Ureter (tissue), 1 donor: Measurements from ENCODE around the gene SDC4. TPM values are rescaled to one million over a fixed set of nuclear protein-coding genes. Genes with fewer than 3 reads are reported as not detected.

Experiments used
- DNase-seq: peaks from one replicate; pipeline ENCODE4 v3.0.0-alpha.2; 2020; ENCODE audit warnings: low spot score
- total RNA-seq: library from RNA; stranded (reverse); gene quantifications from one replicate; pipeline ENCODE4 v1.2.4, GENCODE V29; 2023
- donor health status: DM: yes; HTN: yes; CAD: no.

SDC4 gene
- total RNA-seq, 1 donor from 2014 or later = 215 TPM

GRCh38 chr20:45318948-45319347, 29.3 kb downstream of the SDC4 start:
- DNase-seq = no peak

DNA sequence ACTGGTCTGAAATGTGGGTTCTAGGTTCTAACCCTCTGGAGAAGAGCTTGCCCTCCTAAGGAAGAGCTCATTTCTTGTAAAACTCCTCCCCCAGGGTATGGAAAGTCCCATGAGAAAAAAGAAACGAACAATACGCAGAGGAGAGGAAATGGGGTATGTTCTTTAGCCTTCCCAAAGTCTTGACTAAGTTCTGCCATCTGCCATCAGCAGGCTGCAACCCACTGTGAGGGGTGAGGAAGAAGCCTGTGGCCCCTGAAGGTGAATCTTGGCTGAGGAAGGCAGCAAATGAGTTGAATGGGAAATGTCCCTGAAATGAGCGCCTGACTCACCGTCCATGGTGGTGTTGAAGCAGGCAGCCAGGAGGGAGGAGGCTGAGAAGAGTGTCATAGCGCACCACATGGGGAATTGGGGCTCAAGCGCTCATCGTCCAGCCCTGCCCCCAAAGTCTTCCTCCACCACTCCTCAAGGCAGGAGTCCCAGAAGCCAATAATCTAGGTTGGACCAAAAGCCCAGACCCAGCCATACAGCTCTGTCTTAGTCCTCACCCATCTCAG, 29.8 kb downstream of the SDC4 start:
- DNase-seq = no peak

DNA sequence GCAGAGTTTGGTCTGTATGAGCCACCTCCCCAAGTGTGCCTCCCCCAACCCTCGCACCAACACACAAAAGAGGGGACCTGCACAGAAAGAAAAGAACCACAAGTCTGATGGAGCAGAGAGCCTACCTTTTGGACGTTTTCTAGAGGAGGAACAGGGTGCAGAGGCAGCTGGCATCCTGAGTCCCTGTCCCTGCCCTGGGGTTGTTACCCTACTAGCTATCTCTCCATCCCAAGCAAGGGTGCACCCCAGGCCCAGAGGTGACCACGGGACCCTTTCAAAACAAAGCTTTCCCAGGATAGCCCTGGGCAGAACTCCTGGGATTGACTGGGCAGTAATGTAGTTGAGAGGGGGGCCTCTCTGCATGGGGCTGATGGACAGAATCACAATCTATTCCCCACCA, 30.4 kb downstream of the SDC4 start:
- DNase-seq = no peak

- no peak for DNase-seq
Observed at GRCh38 chr20:45316150-45317080, 31.8 kb downstream of the SDC4 start.

GRCh38 chr20:45315672-45316071, 32.6 kb downstream of the SDC4 start:
- DNase-seq = no peak

DNA sequence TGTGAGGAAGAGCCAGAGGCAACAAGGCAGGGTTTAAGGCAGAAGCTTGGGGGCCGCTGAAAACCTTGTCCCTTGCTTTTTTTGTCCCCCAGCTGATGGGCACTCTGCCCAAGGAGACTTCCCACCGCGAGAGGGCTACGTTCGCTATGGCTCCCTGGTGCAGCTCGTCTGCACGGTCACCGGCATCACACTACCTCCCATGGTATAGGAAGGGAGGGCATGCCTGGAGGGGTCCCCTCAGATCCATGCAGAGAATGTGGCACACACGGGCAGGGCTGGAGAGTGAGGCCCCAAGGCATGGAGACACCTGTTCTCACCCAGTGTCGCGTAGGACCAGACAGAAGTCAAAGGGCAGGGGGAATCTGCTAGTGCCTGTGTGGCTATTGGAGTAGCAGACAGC, 34.3 kb downstream of the SDC4 start:
- DNase-seq = no peak

DNA sequence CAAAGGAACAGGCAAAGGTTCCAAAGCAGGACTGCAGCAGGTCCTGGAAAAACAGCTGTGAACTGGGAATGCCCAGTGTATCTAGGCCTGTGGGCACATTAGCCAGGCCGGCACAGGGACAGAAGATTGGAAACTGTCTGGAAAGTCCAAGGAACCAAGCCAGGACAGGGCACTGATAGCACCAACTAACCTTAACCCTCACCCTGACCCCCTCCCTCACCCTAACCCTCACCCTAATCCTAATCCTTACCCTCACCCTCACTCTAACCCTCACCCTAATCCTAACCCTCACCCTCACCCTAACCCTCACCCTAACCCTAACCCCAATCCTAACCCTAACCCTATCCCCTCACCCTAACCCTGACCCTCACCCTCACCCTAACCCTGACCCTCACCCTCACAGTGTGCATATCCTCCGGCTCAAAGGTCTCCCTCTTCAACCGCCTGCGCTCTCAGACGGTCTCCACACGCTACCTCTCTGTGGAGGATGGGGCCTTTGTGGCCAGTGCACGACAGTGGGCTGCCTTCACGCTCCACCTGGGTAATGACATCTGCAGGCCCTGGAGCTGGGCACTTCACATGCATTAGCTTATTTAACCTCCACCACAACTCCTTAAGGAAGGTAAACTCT, 35.0 kb downstream of the SDC4 start:
- DNase-seq = no peak

- DNase-seq = no peak
Observed at GRCh38 chr20:45312241-45312640, 36.0 kb downstream of the SDC4 start.

DNA sequence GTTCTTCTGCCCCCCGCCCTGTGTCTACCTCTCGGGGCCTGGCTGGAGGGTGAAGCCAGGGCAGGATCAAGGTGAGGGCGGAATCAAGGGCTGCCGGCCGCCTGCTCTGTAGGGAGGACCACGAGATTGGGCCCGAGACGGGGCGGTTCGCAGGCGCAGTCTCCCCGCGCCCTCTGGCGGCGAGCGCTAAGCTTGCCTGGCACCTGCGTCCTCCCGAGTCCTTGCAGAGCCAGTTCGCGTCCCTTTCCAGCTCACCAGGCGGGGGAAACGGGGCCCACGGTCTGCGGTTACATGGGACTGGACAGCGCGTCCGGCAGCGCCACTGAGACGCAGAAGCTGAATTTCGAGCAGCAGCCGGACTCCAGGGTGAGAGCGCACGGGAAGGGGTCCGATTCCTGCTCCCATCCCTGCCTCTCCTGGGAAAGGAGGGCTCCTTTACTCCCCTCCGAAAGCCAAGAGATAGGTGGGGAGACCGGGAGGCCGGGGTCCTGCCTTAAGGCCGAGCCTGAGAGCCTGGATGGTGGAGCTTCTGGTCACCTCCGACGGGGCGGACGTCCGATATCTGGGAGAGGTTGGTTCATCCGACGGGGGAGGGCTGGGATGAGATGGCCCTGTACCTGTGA, 36.5 kb downstream of the SDC4 start:
- DNase-seq = no peak

DNA sequence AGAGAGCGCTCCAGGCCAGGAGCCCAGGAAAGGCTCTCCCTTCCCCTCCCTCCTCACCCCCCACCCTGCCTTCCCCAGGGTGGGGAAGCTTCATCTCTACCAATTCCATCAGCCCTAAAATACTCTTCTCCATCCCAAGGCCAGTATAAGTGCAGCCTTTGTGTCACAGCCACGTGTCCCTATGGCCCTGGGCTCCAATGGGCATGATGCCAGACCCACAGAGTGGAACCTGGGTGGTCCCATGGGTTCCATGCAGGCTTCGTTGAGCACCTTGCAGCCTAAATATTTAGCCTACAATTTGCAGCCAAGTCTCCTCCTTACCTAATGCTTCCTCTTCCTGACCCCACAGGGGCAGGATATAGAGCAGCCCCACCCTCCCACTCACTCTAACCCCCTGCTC, 39.1 kb downstream of the SDC4 start:
- DNase-seq = no peak

DNA sequence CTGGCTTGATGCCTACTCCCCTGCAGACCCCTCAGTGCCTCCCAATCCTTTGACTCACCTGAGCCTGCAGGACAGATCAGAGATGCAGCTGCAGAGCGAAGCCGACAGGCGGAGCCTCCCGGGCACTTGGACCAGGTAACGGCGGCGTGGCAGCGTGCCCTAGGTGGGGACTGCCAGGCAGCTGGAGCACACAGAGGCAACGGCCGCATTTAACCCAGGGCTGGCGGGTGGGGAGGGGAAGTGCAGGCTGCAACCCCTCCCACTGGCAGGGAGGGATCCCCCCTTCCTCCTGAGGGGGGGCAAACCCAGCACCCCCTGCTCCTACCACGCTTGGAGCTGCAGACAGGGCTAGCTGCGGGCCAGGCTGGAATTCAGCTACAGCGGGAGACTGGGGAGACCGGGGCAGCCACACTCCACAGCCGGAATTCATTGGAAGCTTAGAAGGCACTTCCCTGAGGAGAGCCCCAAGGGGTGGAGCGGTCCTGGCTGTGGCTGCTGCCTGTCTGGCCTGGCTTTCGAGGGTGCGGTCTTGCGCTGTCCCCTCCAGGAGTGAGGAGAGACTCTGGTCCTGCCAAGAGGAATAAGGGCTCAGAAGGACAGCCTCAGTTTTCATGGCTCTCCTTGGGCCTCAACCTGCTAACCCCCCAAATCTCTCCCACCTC, 40.0 kb downstream of the SDC4 start, which contains the start of gene MATN4:
Gene MATN4 (minus strand): TSS at position 183 of the 662 bp plus-strand sequence. CDS start 2,717 bp downstream, outside the sequence.
- DNase-seq = no peak

GRCh38 chr20:45307076-45307640, 41.1 kb downstream of the SDC4 start:
- no peak for DNase-seq

- DNase-seq = no peak
Observed at GRCh38 chr20:45306431-45306982, 41.7 kb downstream of the SDC4 start, which contains the start of gene RBPJL. TSS of gene RBPJL (plus strand) at chr20:45306840. CDS start at chr20:45306923, 83 bp downstream.

GRCh38 chr20:45305262-45305661, 43.0 kb downstream of the SDC4 start:
- DNase-seq = no peak

DNA sequence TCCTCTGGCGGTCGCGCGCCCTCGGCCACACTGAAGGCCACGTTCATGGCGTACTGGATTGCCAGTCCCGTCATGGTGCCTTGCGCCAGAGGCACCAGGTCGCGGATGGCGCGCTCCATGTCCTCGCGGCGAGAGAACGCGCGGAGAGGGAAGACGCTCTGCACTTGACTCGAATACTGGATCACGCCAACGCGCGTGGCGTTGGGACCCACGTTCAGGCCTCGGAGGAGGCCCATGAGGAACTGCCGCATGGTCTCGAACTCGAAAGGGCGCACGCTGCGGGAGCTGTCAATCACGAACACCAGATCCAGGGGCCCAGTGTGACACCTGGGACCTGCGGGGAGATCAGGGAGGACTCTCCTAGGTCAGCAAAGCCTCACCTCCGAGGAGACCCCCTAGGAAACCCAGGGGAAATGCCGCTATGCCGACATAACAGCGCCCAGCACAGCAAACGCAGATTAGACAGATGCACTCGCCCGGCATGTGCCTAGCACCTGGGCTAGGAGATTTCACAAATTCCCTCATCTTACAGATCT, 43.7 kb downstream of the SDC4 start:
- DNase-seq = no peak

DNA sequence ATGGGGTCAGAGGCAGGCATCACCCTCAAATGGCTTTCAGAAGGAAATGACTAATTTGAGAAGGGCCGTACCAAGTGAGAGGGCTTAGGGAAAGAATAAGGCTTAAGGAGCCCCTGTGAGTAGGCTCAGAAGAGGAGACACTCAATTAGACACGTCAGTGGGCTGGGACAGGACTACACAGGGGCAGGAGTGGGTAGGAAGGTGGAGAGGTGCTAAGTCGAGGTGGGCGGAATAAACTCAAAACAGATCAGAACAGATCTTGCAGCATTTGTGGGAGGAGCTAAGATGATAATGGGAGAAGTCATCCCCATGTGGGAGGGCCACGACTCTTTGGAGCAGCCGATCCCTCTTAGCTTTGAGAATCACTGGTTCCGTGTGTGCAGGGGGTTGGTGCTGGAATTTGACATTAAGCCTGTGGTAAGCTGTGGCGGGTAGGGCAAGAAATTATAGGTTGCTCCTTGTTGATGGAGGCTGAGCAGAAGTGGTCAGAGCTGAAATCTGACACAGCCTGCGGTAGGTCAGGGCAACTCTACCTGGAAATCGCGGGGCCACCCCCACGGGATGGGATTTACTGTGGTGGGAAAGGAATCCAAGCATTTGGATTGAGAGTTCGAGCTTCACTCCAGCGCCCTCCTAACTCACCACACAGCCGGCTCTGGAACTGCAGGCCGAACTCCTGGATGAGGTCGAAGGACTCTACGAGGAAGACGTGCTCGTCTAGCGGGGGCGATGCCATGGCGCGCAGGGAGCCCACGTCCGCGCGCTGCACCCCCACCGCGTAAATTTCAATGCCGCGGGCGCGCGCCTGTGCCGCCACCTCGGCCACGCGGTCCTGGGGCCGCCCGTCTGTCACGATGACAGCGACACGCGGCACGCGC, 44.4 kb downstream of the SDC4 start:
- no peak for DNase-seq

DNA sequence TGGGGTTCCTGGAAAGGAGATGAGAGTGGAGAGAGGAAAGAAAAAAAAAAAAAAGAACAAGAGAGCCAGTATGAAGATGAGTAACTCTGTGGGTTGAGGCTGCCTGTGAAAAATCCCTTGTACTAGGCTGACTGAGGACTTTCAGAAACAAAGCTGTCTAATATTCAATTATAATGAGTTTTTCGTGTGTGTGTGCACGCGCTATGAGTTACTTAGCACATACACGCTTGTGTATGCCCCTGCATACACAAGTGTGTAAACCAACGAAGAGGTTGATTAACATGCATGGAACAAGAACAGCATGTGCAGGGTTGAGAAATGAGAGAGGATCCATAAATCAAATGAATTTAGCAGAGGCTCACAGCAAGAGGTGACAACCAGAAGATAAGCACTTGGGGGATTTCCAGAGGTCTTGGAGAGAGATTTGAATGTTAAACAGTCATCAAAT, 46.4 kb downstream of the SDC4 start:
- no peak for DNase-seq

DNA sequence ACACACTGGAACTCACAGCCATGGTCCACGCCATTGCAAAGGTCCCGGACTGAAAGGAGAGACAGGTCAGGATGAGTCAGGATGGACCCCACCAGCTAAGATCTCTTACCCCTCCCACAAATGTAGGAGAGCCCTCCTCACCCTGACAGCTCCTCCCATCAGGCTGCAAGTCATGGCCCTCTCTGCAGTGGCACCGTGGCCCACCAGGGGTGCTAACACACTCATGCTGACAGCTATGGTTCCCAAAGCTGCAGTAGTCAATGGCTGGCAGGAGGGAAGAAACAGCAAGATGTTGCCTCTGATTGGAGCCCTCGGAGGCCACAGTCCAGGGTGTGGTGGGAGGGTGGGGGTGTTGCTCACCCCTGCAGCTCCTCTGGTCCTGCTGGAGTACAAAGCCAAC, 47.3 kb downstream of the SDC4 start:
- DNase-seq = no peak

DNA sequence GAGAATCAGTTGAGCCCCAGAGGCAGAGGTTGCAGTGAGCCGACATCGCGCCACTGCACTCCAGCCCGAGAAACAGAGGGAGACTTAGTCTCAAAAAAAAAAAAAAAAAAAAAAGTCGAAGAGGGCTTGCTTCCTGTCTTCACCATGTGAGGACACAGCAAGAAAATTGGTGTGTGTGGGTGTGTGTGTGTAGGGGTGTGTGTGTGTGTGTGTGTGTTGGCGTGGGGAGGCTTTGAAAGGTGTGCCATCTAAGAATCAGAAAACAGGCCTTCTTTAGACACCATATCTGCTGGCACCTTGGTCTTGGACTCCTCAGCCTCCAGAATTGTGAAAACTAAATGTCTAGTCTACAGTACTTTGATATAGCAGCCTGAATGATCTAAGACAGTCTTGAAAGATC, 48.4 kb downstream of the SDC4 start:
- no peak for DNase-seq
